Suprapubic skin (tissue), 4 donors: Measurements from ENCODE around the gene FN3K. TPM values are rescaled to one million over a fixed set of nuclear protein-coding genes. Genes with fewer than 3 reads are reported as not detected.
A peak's percentile ranks its signal among the peaks of the same experiment; 100 is the strongest.
"Not testable (repeated sequence)": the region's sequence is repeated elsewhere in the genome, so short reads cannot be mapped to it uniquely, and the experiment has no call there.

Source experiments
- DNase-seq, 2 donors: peaks; one replicate each; pipeline ENCODE4 v3.0.0-alpha.2; 2019; ENCODE audit warnings: low spot score in 2 of 2
- H3K27ac ChIP-seq: fragments of 200-600 bp; sonication (generic); one replicate; pipeline ENCODE4 v1.5.1; 2019
- H3K27me3 ChIP-seq: fragments of 200-600 bp; sonication (generic); one replicate; pipeline ENCODE4 v1.5.1; 2019
- H3K36me3 ChIP-seq: fragments of 200-600 bp; sonication (generic); one replicate; pipeline ENCODE4 v1.5.1; 2019
- H3K4me1 ChIP-seq: fragments of 200-600 bp; sonication (generic); one replicate; pipeline ENCODE4 v1.5.1; 2019
- H3K4me3 ChIP-seq: fragments of 200-600 bp; sonication (generic); one replicate; pipeline ENCODE4 v1.5.1; 2019; ENCODE audit warnings: mild to moderate bottlenecking
- H3K9me3 ChIP-seq: fragments of 200-600 bp; sonication (generic); one replicate; pipeline ENCODE4 v1.5.1; 2019
- CTCF ChIP-seq, 2 donors: fragments of 200-600 bp in 1 of 2; fragments of 450-650 bp in 1 of 2; sonication (generic) in 1 of 2; IDR thresholded peaks; one replicate each; pipeline ENCODE4 v1.5.1; 2016 to 2019; ENCODE audit warnings: antibody characterized with exemption in 2 of 2, mild to moderate bottlenecking in 1 of 2, moderate library complexity in 1 of 2
- EP300 ChIP-seq: sonication (generic); formaldehyde crosslinking; IDR thresholded peaks from one replicate; pipeline ENCODE4 v1.6.1; 2017; ENCODE audit warnings: antibody characterized with exemption
- POLR2A ChIP-seq, 2 donors: fragments of 450-650 bp; IDR thresholded peaks; one replicate each; pipeline ENCODE4 v1.6.1; 2017; ENCODE audit warnings: antibody characterized with exemption in 2 of 2, mild to moderate bottlenecking in 2 of 2, moderate library complexity in 2 of 2
- POLR2AphosphoS5 ChIP-seq, 3 donors: sonication (generic); formaldehyde crosslinking; IDR thresholded peaks; one replicate each; pipeline ENCODE4 v1.6.1; 2017; ENCODE audit warnings: antibody characterized with exemption in 3 of 3
- WGBS: methylation state at CpG from one replicate; pipeline ENCODE4 v1.1.5; 2018; 5-methylcytosine and 5-hydroxymethylcytosine counted together
- total RNA-seq, 4 donors: library from RNA; depleted of rRNA; stranded (reverse); fragments of >200 nt; gene quantifications; one replicate each; pipeline ENCODE4 v1.1.0, GENCODE V29; 2016

The FN3K gene
- total RNA-seq, 4 donors from 2014 or later: 2.0 to 19.2 (median 4.2) TPM

GRCh38 chr17:82782657-82783207, 47.3 kb downstream of the FN3K start:
- TF ChIP-seq CTCF (IDR thresholded peaks at IDR 0.05) (no peak), POLR2AphosphoS5 (IDR thresholded peaks at IDR 0.05) (no peak), EP300 (no peak), POLR2A (IDR thresholded peaks at IDR 0.05) (no peak)
- Histone ChIP-seq H3K4me1 (peaks cover 26% of the 10 kb centered on the region), H3K27ac (no peak overlapping the region), H3K36me3 (peaks cover 24% of the 10 kb centered on the region), H3K4me3 (no peak overlapping the region), H3K27me3 (no peaks in the 10 kb centered on the region), H3K9me3 (no peaks in the 10 kb centered on the region)
- WGBS: 83% methylated on average over 42 of the region's 42 CpGs
- no peak for DNase-seq

- no peak overlapping the region for H3K4me3 ChIP-seq
- no peaks in the 10 kb centered on the region for H3K9me3 ChIP-seq
- 97% methylated on average over 18 of the region's 18 CpGs for whole genome bisulfite sequencing
- peaks cover 33% of the 10 kb centered on the region for H3K4me1 ChIP-seq
- DNase-seq: no peak
- TF ChIP-seq POLR2AphosphoS5 (IDR thresholded peaks at IDR 0.05) (no peak), CTCF (IDR thresholded peaks at IDR 0.05) (no peak), EP300 (no peak)
- no peaks in the 10 kb centered on the region for H3K27me3 ChIP-seq
- peaks cover 24% of the 10 kb centered on the region for H3K36me3 ChIP-seq
- no peak overlapping the region for H3K27ac ChIP-seq
Measured at GRCh38 chr17:82783498-82783897, 48.1 kb downstream of the FN3K start.

GRCh38 chr17:82785581-82785980, 50.2 kb downstream of the FN3K start:
- not testable (repeated sequence) for H3K9me3 ChIP-seq, H3K27me3 ChIP-seq, DNase-seq, H3K4me3 ChIP-seq
- Histone ChIP-seq H3K27ac (peak overlapping the region; percentile 5), H3K36me3 (peaks cover 24% of the 10 kb centered on the region), H3K4me1 (peaks cover 51% of the 10 kb centered on the region)
- WGBS: 95% methylated on average over 4 of the region's 16 CpGs

- no peaks in the 10 kb centered on the region for H3K27me3 ChIP-seq
- TF ChIP-seq POLR2AphosphoS5 (IDR thresholded peaks at IDR 0.05) (no peak), CTCF (IDR thresholded peaks at IDR 0.05) (no peak), POLR2A (IDR thresholded peaks at IDR 0.05) (no peak), EP300 (no peak)
- peak overlapping the region; percentile 79 for H3K27ac ChIP-seq
- H3K36me3 ChIP-seq: peaks cover 24% of the 10 kb centered on the region
- WGBS: 67% methylated on average over 6 of the region's 10 CpGs
- no peaks in the 10 kb centered on the region for H3K9me3 ChIP-seq
- no peak overlapping the region for H3K4me3 ChIP-seq
- DNase-seq: no peak
- peaks cover 52% of the 10 kb centered on the region for H3K4me1 ChIP-seq
Measured at GRCh38 chr17:82786427-82786826, 51.0 kb downstream of the FN3K start.

GRCh38 chr17:82787081-82787848, 51.9 kb downstream of the FN3K start:
- peak; percentile 88 to 93 for DNase-seq
- whole genome bisulfite sequencing: 39% methylated on average over 25 of the region's 27 CpGs
- Histone ChIP-seq H3K4me1 (peaks cover 45% of the 10 kb centered on the region), H3K27ac (peak overlapping the region; percentile 79), H3K4me3 (no peak overlapping the region), H3K9me3 (no peaks in the 10 kb centered on the region), H3K27me3 (no peaks in the 10 kb centered on the region), H3K36me3 (peaks cover 24% of the 10 kb centered on the region)
- peak in 1 of 3 donors; percentile 27 for TF ChIP-seq POLR2AphosphoS5 (IDR thresholded peaks at IDR 0.05)
- TF ChIP-seq POLR2A (IDR thresholded peaks at IDR 0.05): no peak

- Histone ChIP-seq H3K4me3 (no peak overlapping the region), H3K27me3 (no peaks in the 10 kb centered on the region), H3K36me3 (peaks cover 14% of the 10 kb centered on the region), H3K4me1 (peaks cover 50% of the 10 kb centered on the region), H3K27ac (peak overlapping the region; percentile 79), H3K9me3 (no peaks in the 10 kb centered on the region)
- TF ChIP-seq POLR2AphosphoS5 (IDR thresholded peaks at IDR 0.05) (no peak), POLR2A (IDR thresholded peaks at IDR 0.05) (no peak), EP300 (no peak), CTCF (IDR thresholded peaks at IDR 0.05) (no peak)
- WGBS: 84% methylated on average over 18 of the region's 18 CpGs
- no peak for DNase-seq
Measured at GRCh38 chr17:82788206-82789001, 53.0 kb downstream of the FN3K start.
